Activated T-cell treated with anti-CD3 and anti-CD28 coated beads for 24 hours (primary cell): ENCODE measurements around the gene ZNF592.

Experiments used
- DNase-seq: peaks from one replicate; pipeline ENCODE4 v3.0.0-alpha.2; 2020; ENCODE audit warnings: low read depth

The ZNF592 gene

GRCh38 chr15:84811151-84811550, 62.8 kb downstream of the ZNF592 start:
- DNase-seq: no peak

GRCh38 chr15:84811828-84812227, 63.4 kb downstream of the ZNF592 start:
- DNase-seq: no peak

- DNase-seq: no peak
These were observed 64.5 kb downstream of the ZNF592 start for GRCh38 chr15:84812842-84813241.

GRCh38 chr15:84813435-84813834, 65.0 kb downstream of the ZNF592 start:
- no peak for DNase-seq

- no peak for DNase-seq
These were observed 65.5 kb downstream of the ZNF592 start for GRCh38 chr15:84813931-84814330.

GRCh38 chr15:84814916-84815315, 66.5 kb downstream of the ZNF592 start:
- no peak for DNase-seq

- no peak for DNase-seq
These were observed 68.5 kb downstream of the ZNF592 start, which contains the start of gene ALPK3 for GRCh38 chr15:84816694-84817465. Gene ALPK3 (plus strand): TSS chr15:84817356. CDS start chr15:84817453, 97 bp downstream.

- no peak for DNase-seq
These were observed 69.2 kb downstream of the ZNF592 start for GRCh38 chr15:84817466-84818081.

GRCh38 chr15:84818261-84819131, 70.1 kb downstream of the ZNF592 start:
- no peak for DNase-seq

GRCh38 chr15:84819291-84819768, 70.9 kb downstream of the ZNF592 start:
- DNase-seq: no peak

- no peak for DNase-seq
These were observed 71.4 kb downstream of the ZNF592 start for GRCh38 chr15:84819791-84820190.

- DNase-seq: no peak
These were observed 73.2 kb downstream of the ZNF592 start for GRCh38 chr15:84821501-84822021.

GRCh38 chr15:84822653-84823281, 74.4 kb downstream of the ZNF592 start:
- no peak for DNase-seq

- no peak for DNase-seq
These were observed 75.0 kb downstream of the ZNF592 start for GRCh38 chr15:84823282-84823878.

- no peak for DNase-seq
These were observed 76.0 kb downstream of the ZNF592 start for GRCh38 chr15:84824260-84825007.

- no peak for DNase-seq
These were observed 78.0 kb downstream of the ZNF592 start for GRCh38 chr15:84826369-84826823.

GRCh38 chr15:84827246-84827645, 78.9 kb downstream of the ZNF592 start:
- no peak for DNase-seq

- no peak for DNase-seq
These were observed 79.9 kb downstream of the ZNF592 start for GRCh38 chr15:84828086-84828908.

GRCh38 chr15:84829428-84829827, 81.0 kb downstream of the ZNF592 start:
- no peak for DNase-seq

GRCh38 chr15:84830036-84830435, 81.6 kb downstream of the ZNF592 start:
- no peak for DNase-seq
